Stomach smooth muscle (tissue), 2 donors: ENCODE measurements around the gene ZC3H12D.

Experiments used
- H3K27ac ChIP-seq: one replicate; pipeline ENCODE4 v1.7.0; 2013; ENCODE audit warnings: mild to moderate bottlenecking, low read length, inconsistent platforms
- H3K27me3 ChIP-seq, 2 donors: one replicate each; pipeline ENCODE4 v1.7.0; 2013; ENCODE audit warnings: low read length in 2 of 2; ENCODE audit not compliant: insufficient read depth in 2 of 2, control insufficient read depth in 1 of 2
- H3K36me3 ChIP-seq, 2 donors: one replicate each; pipeline ENCODE4 v1.7.0; 2013; ENCODE audit warnings: low read length in 2 of 2; ENCODE audit not compliant: control insufficient read depth in 2 of 2, insufficient read depth in 2 of 2
- H3K4me1 ChIP-seq: one replicate; pipeline ENCODE4 v1.7.0; 2013; ENCODE audit warnings: low read length; ENCODE audit not compliant: control insufficient read depth, insufficient read depth
- H3K4me3 ChIP-seq, 2 donors: one replicate each; pipeline ENCODE4 v1.7.0; 2013; ENCODE audit warnings: low read length in 2 of 2
- H3K9ac ChIP-seq, 2 donors: one replicate each; pipeline ENCODE4 v1.7.0; 2013; ENCODE audit warnings: low read length in 2 of 2, mild to moderate bottlenecking in 1 of 2
- H3K9me3 ChIP-seq, 2 donors: one replicate each; pipeline ENCODE4 v1.7.0; 2013; ENCODE audit warnings: low read length in 2 of 2; ENCODE audit not compliant: control insufficient read depth in 2 of 2
- donor health status: healthy.
- donor health status: Pancreatic carcinoma.

ZC3H12D gene

DNA sequence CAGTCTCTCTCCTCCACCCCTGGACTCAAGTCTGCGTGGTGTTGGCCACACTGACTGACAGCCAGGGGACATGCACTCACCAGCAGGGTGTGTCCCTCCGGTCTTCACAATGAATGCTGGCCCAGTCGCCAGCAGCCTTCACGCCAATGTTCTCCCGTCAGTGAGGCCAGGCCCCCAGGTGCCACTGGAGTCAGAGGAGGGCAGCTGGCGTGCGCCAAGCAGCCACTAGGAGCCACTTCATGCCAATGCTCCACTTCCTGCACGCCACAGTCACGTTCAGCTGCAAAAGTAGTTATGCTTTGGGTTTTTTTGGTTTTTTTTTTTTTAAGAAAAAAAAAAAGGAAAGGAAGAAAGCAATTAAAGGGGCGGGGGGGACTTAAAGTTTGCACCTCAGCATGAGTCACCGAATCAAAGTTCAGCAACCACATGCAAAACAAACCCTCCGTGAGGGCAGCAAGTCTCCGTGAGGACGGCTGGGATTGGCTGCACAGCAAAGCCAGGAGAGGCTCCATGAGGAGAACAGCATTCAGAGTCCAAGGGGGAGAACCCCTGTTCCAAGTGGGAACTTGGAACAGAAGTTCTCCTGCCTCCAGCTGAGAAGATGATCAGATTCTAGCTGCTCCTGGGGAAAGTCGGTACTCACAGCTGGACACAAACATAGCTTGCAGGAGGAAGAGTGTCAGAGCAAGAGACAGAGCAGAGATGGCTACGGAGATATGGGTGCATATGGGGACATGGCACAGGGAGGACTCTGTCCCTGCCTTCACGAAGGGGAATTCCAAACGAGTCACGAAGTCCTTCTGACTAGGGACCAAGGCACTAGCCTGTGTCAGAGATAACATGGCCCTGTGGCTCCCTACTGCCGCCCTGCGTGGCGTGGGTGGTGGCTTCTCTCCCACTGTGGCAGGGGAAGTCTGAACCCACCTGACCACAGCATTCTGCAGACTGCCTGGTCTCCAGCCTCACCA, at the start of gene ZC3H12D:
Gene ZC3H12D, minus strand, starts transcription at position 282 of the 968 bp plus-strand sequence. CDS start 10,471 bp downstream, outside the sequence.
- no peak within 1 kb of the TSS for H3K4me3 ChIP-seq
- H3K4me1 ChIP-seq, result peaks cover 6% of the 10 kb centered on the region
- H3K27ac ChIP-seq, result no peak within 1 kb of the TSS
- H3K9ac ChIP-seq, result no peak within 1 kb of the TSS
- H3K36me3 ChIP-seq, result no peaks in the 10 kb centered on the region
- H3K9me3 ChIP-seq, result no peaks in the 10 kb centered on the region
- no peaks in the 10 kb centered on the region for H3K27me3 ChIP-seq

GRCh38 chr6:149529650-149530049, 44.8 kb upstream of the ZC3H12D start:
- no peak overlapping the region for H3K9ac ChIP-seq
- H3K4me3 ChIP-seq, result no peak overlapping the region
- no peaks in the 10 kb centered on the region for H3K27me3 ChIP-seq
- H3K4me1 ChIP-seq, result no peaks in the 10 kb centered on the region
- peaks cover 22 to 42% of the 10 kb centered on the region in 2 donors for H3K36me3 ChIP-seq
- H3K27ac ChIP-seq, result no peak overlapping the region
- H3K9me3 ChIP-seq, result no peaks in the 10 kb centered on the region

GRCh38 chr6:149515494-149515893, 30.7 kb upstream of the ZC3H12D start:
- no peaks in the 10 kb centered on the region for H3K4me1 ChIP-seq
- H3K4me3 ChIP-seq, result no peak overlapping the region
- no peaks in the 10 kb centered on the region for H3K27me3 ChIP-seq
- no peak overlapping the region for H3K9ac ChIP-seq
- peaks cover 4 to 15% of the 10 kb centered on the region in 2 donors for H3K36me3 ChIP-seq
- H3K27ac ChIP-seq, result no peak overlapping the region
- no peaks in the 10 kb centered on the region for H3K9me3 ChIP-seq

GRCh38 chr6:149513915-149514314, 29.1 kb upstream of the ZC3H12D start:
- peaks cover 4 to 12% of the 10 kb centered on the region in 2 donors for H3K36me3 ChIP-seq
- no peak overlapping the region for H3K27ac ChIP-seq
- H3K4me3 ChIP-seq, result no peak overlapping the region
- no peaks in the 10 kb centered on the region for H3K27me3 ChIP-seq
- no peaks in the 10 kb centered on the region for H3K9me3 ChIP-seq
- H3K4me1 ChIP-seq, result no peaks in the 10 kb centered on the region
- H3K9ac ChIP-seq, result no peak overlapping the region

GRCh38 chr6:149510793-149511512, 26.1 kb upstream of the ZC3H12D start:
- no peak overlapping the region for H3K27ac ChIP-seq
- H3K36me3 ChIP-seq, result peaks cover 0 to 6% of the 10 kb centered on the region in 2 donors
- H3K9ac ChIP-seq, result no peak overlapping the region
- no peaks in the 10 kb centered on the region for H3K9me3 ChIP-seq
- H3K27me3 ChIP-seq, result no peaks in the 10 kb centered on the region
- no peak overlapping the region for H3K4me3 ChIP-seq
- no peaks in the 10 kb centered on the region for H3K4me1 ChIP-seq

GRCh38 chr6:149508485-149508884, 23.7 kb upstream of the ZC3H12D start:
- peaks cover 2 to 5% of the 10 kb centered on the region in 2 donors for H3K36me3 ChIP-seq
- H3K9ac ChIP-seq, result no peak overlapping the region
- H3K27ac ChIP-seq, result no peak overlapping the region
- H3K9me3 ChIP-seq, result no peaks in the 10 kb centered on the region
- H3K4me3 ChIP-seq, result no peak overlapping the region
- no peaks in the 10 kb centered on the region for H3K27me3 ChIP-seq
- H3K4me1 ChIP-seq, result no peaks in the 10 kb centered on the region

GRCh38 chr6:149503872-149504271, 19.1 kb upstream of the ZC3H12D start:
- Histone ChIP-seq H3K4me1 (no peaks in the 10 kb centered on the region), H3K9me3 (no peaks in the 10 kb centered on the region), H3K36me3 (peaks cover 2 to 4% of the 10 kb centered on the region in 2 donors), H3K27ac (no peak overlapping the region), H3K4me3 (no peak overlapping the region), H3K9ac (no peak overlapping the region), H3K27me3 (no peaks in the 10 kb centered on the region)

GRCh38 chr6:149503276-149503675, 18.5 kb upstream of the ZC3H12D start:
- H3K27ac ChIP-seq, result no peak overlapping the region
- no peak overlapping the region for H3K4me3 ChIP-seq
- H3K4me1 ChIP-seq, result no peaks in the 10 kb centered on the region
- no peaks in the 10 kb centered on the region for H3K9me3 ChIP-seq
- no peaks in the 10 kb centered on the region for H3K27me3 ChIP-seq
- no peak overlapping the region for H3K9ac ChIP-seq
- H3K36me3 ChIP-seq, result peaks cover 2 to 4% of the 10 kb centered on the region in 2 donors

DNA sequence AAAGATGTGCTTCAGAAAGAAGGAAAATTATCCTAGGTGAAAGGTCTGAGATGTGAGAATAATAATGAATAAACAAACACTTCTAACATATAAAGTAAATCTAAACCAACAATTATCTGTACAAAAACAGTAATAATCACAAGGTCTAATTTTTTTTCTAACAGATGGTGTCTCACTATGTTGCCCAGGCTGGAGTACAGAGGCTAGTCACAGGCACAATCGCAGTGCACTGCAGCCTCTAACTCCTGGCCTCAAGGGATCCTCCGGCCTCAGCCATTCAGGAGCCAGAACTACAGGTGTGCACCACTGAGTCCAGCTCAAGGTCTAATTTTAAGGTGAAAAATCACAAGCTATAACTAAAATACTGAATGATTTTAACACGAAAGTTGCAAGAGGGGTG, 17.0 kb upstream of the ZC3H12D start:
- no peak overlapping the region for H3K9ac ChIP-seq
- H3K4me1 ChIP-seq, result no peaks in the 10 kb centered on the region
- H3K9me3 ChIP-seq, result no peaks in the 10 kb centered on the region
- no peaks in the 10 kb centered on the region for H3K27me3 ChIP-seq
- no peak overlapping the region for H3K27ac ChIP-seq
- no peak overlapping the region for H3K4me3 ChIP-seq
- H3K36me3 ChIP-seq, result peaks cover 2 to 4% of the 10 kb centered on the region in 2 donors

GRCh38 chr6:149501201-149501600, 16.4 kb upstream of the ZC3H12D start:
- Histone ChIP-seq H3K27ac (no peak overlapping the region), H3K9ac (no peak overlapping the region), H3K27me3 (no peaks in the 10 kb centered on the region), H3K4me1 (no peaks in the 10 kb centered on the region), H3K4me3 (no peak overlapping the region), H3K9me3 (no peaks in the 10 kb centered on the region), H3K36me3 (peaks cover 2 to 4% of the 10 kb centered on the region in 2 donors)
